GM13976 (cell line): ENCODE measurements around the gene BTRC.

ENCODE experiments used
- DNase-seq: peaks from one replicate; pipeline ENCODE4 v3.0.0; 2012; ENCODE audit warnings: low spot score
- CTCF ChIP-seq: IDR thresholded peaks from 2 replicates; pipeline ENCODE4 v1.5.1; 2012; ENCODE audit warnings: borderline replicate concordance, mild to moderate bottlenecking; ENCODE audit not compliant: insufficient read depth; ENCODE audit errors: extremely low read depth, missing control alignments, control extremely low read depth
- in situ Hi-C: fragments of 300-500 bp; cut with MboI; formaldehyde crosslinking; loops from one replicate; pipeline ENCODE4 v1.12.0; 2022; ENCODE audit warnings: low sequenced_read_pairs, mixed read lengths, inconsistent platforms; ENCODE audit not compliant: unreplicated experiment

The BTRC gene

GRCh38 chr10:101468159-101468558 is 114.2 kb downstream of the BTRC start:
- no peak for TF ChIP-seq CTCF
- no peak for DNase-seq
- in situ Hi-C loops: no loop called here

- DNase-seq: no peak
- TF ChIP-seq CTCF: no peak
- in situ Hi-C loops: no loop called here
These were observed 122.4 kb downstream of the BTRC start for GRCh38 chr10:101476383-101476782.

GRCh38 chr10:101478956-101479355 is 125.0 kb downstream of the BTRC start:
- in situ Hi-C loops: no loop called here
- DNase-seq: no peak
- no peak for TF ChIP-seq CTCF

- in situ Hi-C loops: no loop called here
- DNase-seq: no peak
- no peak for TF ChIP-seq CTCF
These were observed 127.3 kb downstream of the BTRC start for GRCh38 chr10:101481256-101481655.

GRCh38 chr10:101482568-101482967 is 128.6 kb downstream of the BTRC start:
- no peak for TF ChIP-seq CTCF
- no peak for DNase-seq
- in situ Hi-C loops: no loop called here

GRCh38 chr10:101484175-101484745 is 130.3 kb downstream of the BTRC start:
- in situ Hi-C loops: no loop called here
- no peak for DNase-seq
- no peak for TF ChIP-seq CTCF
